ENCODE results near the gene DNAJC11. TPM values are rescaled to one million over a fixed set of nuclear protein-coding genes. Genes with fewer than 3 reads are reported as not detected.

The DNAJC11 gene, protein sequence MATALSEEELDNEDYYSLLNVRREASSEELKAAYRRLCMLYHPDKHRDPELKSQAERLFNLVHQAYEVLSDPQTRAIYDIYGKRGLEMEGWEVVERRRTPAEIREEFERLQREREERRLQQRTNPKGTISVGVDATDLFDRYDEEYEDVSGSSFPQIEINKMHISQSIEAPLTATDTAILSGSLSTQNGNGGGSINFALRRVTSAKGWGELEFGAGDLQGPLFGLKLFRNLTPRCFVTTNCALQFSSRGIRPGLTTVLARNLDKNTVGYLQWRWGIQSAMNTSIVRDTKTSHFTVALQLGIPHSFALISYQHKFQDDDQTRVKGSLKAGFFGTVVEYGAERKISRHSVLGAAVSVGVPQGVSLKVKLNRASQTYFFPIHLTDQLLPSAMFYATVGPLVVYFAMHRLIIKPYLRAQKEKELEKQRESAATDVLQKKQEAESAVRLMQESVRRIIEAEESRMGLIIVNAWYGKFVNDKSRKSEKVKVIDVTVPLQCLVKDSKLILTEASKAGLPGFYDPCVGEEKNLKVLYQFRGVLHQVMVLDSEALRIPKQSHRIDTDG
- 10 to 100 TPM; 64.7 to 71.1 TPM for total RNA-seq
- 39.6 TPM for polyA plus RNA-seq (2013, experiment 1 of 2)
- polyA plus RNA-seq (2013, experiment 2 of 2) = 37.1 TPM
- long read RNA-seq, experiment 1, transcript DNAJC11-202 (16 exons, 3,311 nt) = major isoform, 7 of 27 reads
- long read RNA-seq, experiment 1, partial matches to known transcripts = 17 of 27 reads
- long read RNA-seq, experiment 1, other reads (novel, unspliced or antisense) = 2 of 27 reads
- long read RNA-seq, experiment 2, transcript DNAJC11-202 (16 exons, 3,311 nt) = major isoform, 160 of 195 reads
- long read RNA-seq, experiment 2, partial matches to known transcripts = 9 of 195 reads
- long read RNA-seq, experiment 2, other reads (novel, unspliced or antisense) = 23 of 195 reads
- long read RNA-seq, experiment 3, transcript DNAJC11-201 (15 exons, 2,210 nt) = minor isoform, 15 of 781 reads
- long read RNA-seq, experiment 3, transcript DNAJC11-202 (16 exons, 3,311 nt) = major isoform, 691 of 781 reads
- long read RNA-seq, experiment 3, partial matches to known transcripts = 24 of 781 reads
- long read RNA-seq, experiment 3, other reads (novel, unspliced or antisense) = 49 of 781 reads
- long read RNA-seq, experiment 4, transcript DNAJC11-202 (16 exons, 3,311 nt) = major isoform, 5 of 19 reads
- long read RNA-seq, experiment 4, partial matches to known transcripts = 10 of 19 reads
- long read RNA-seq, experiment 4, other reads (novel, unspliced or antisense) = 1 of 19 reads

DNA sequence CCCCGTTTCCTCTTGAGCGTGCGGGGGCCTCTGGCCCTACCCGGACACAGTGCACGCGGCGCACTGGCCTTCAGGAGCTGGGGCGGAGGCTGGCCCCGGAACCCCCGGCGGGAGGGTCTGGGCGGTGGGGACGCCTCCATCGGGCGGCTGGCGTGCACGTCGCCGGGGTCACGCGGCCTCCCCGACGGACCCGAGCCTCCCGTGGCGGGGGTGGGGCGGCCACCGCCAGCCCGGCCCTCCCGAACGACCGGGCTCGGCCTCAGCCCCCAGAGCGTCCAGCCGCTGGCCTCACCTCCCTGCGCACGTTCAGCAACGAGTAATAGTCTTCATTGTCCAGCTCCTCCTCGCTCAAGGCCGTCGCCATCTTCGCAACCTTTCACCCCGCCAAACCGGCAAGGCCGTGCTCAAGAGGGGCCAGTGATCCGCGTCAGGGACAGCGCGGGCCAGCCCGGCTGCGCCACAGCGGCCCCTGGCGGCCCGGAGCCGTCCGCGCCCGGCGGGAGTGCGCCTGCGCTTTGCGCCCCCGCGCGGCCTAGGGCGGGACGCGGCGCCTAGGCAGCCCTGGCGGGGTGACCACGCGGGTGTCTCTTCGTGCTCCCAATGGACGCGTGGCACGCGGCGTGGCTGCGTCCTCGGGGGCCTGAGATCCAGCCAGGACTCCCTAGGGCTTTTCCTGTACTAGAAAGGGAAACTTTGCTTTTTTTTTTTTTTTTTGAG is at the start of gene DNAJC11:
DNAJC11 (minus strand) TSS at position 380 of the 717 bp plus-strand sequence; CDS start at position 364, 16 bp downstream.
- WGBS, 2 experiments (ENCODE audit: insufficient coverage in 1 of 2, insufficient read length in 1 of 2) = 0 to 1% methylated on average over 5 to 80 of the region's 80 CpGs
- Histone ChIP-seq H3K9ac (ENCODE audit: extremely low read depth, low read length, poor library complexity, severe bottlenecking) (peak within 1 kb of the TSS; percentile 98), H3K4me1 (ENCODE audit: control insufficient read depth, insufficient read depth, low read length) (peaks cover 5% of the 10 kb centered on the region), H3K27me3 (ENCODE audit: control insufficient read depth, insufficient read depth, low read length, poor library complexity, severe bottlenecking) (peaks cover 1% of the 10 kb centered on the region), H3K36me3 (ENCODE audit: control insufficient read depth, insufficient read depth, low read length) (no peaks in the 10 kb centered on the region), H3K4me3 (ENCODE audit: low read length) (peak within 1 kb of the TSS; percentile 96), H3K9me3 (ENCODE audit: control insufficient read depth, low read length) (no peaks in the 10 kb centered on the region), H3K27ac (ENCODE audit: low read depth, low read length) (peak within 1 kb of the TSS; percentile 77)
- H3K27ac Mint-ChIP-seq = peak within 1 kb of the TSS; percentile 98
- TF ChIP-seq, protein P1, sequence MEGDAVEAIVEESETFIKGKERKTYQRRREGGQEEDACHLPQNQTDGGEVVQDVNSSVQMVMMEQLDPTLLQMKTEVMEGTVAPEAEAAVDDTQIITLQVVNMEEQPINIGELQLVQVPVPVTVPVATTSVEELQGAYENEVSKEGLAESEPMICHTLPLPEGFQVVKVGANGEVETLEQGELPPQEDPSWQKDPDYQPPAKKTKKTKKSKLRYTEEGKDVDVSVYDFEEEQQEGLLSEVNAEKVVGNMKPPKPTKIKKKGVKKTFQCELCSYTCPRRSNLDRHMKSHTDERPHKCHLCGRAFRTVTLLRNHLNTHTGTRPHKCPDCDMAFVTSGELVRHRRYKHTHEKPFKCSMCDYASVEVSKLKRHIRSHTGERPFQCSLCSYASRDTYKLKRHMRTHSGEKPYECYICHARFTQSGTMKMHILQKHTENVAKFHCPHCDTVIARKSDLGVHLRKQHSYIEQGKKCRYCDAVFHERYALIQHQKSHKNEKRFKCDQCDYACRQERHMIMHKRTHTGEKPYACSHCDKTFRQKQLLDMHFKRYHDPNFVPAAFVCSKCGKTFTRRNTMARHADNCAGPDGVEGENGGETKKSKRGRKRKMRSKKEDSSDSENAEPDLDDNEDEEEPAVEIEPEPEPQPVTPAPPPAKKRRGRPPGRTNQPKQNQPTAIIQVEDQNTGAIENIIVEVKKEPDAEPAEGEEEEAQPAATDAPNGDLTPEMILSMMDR (conservative IDR thresholded peaks at IDR 0.05) = peak; percentile 98
- H3K4me3 Mint-ChIP-seq = peak within 1 kb of the TSS; percentile 87
- no peaks in the 10 kb centered on the region for H3K9me3 Mint-ChIP-seq
- peaks cover 14% of the 10 kb centered on the region for H3K4me1 Mint-ChIP-seq
- H3K36me3 Mint-ChIP-seq (ENCODE audit: low read depth) = no peaks in the 10 kb centered on the region
- peak; percentile 95 for DNase-seq
- H3K27me3 Mint-ChIP-seq (ENCODE audit: insufficient read depth) = peaks cover 4% of the 10 kb centered on the region

DNA sequence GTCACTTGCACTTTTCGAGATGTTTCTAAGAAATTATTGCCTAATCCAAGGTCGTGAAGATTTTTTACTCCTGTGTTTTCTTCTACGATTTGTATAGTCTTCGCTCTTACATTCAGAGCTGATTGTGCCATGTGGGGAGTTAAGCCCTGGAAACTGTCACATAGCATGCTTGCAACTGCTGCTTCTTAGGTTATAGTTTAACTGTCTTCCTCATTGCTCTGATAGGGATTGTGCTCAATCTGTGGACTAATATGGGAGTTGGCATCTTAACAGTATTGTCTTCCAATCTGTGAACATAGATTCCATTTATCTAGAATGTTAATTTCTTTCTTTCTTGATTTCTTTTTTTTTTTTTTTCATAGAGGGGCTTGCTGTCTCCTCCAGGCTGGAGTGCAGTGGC is 48.9 kb upstream of the DNAJC11 start:
- TF ChIP-seq, protein P1 (conservative IDR thresholded peaks at IDR 0.05) = no peak
- no peaks in the 10 kb centered on the region for H3K4me1 ChIP-seq (ENCODE audit: control insufficient read depth, insufficient read depth, low read length)
- peaks cover 16% of the 10 kb centered on the region for H3K27me3 Mint-ChIP-seq (ENCODE audit: insufficient read depth)
- WGBS, 2 experiments (ENCODE audit: insufficient coverage in 1 of 2, insufficient read length in 1 of 2) = 84 to 93% methylated on average over 4 of the region's 4 CpGs
- H3K9ac ChIP-seq (ENCODE audit: extremely low read depth, low read length, poor library complexity, severe bottlenecking) = no peak overlapping the region
- H3K36me3 ChIP-seq (ENCODE audit: control insufficient read depth, insufficient read depth, low read length) = no peaks in the 10 kb centered on the region
- H3K27ac Mint-ChIP-seq = no peak overlapping the region
- no peak for DNase-seq
- H3K9me3 Mint-ChIP-seq = no peaks in the 10 kb centered on the region
- H3K27me3 ChIP-seq (ENCODE audit: control insufficient read depth, insufficient read depth, low read length, poor library complexity, severe bottlenecking) = peaks cover 13% of the 10 kb centered on the region
- no peak overlapping the region for H3K4me3 ChIP-seq (ENCODE audit: low read length)
- H3K4me3 Mint-ChIP-seq = no peak overlapping the region
- no peak overlapping the region for H3K27ac ChIP-seq (ENCODE audit: low read depth, low read length)
- no peaks in the 10 kb centered on the region for H3K9me3 ChIP-seq (ENCODE audit: control insufficient read depth, low read length)
- no peaks in the 10 kb centered on the region for H3K36me3 Mint-ChIP-seq (ENCODE audit: low read depth)
- H3K4me1 Mint-ChIP-seq = no peaks in the 10 kb centered on the region

Measured in endodermal cell (in vitro differentiated cells).